ENCODE results near the gene ARHGEF2. TPM values are rescaled to one million over a fixed set of nuclear protein-coding genes. Genes with fewer than 3 reads are reported as not detected.
A peak's percentile ranks its signal among the peaks of the same experiment; 100 is the strongest.

ARHGEF2 gene
- total and polyA plus RNA-seq, 2 of the 13 experiments (the other 11 are each of a cell fraction or from before 2014, with no cell fraction given), result 16.1 to 32.1 TPM

- TF ChIP-seq IRF1 (CRISPR knock-in tag; IDR thresholded peaks at IDR 0.05; ENCODE audit: low read depth) (no peak), RELA (CRISPR knock-in tag; IDR thresholded peaks at IDR 0.05) (no peak), PAX8 (CRISPR knock-in tag; IDR thresholded peaks at IDR 0.05; ENCODE audit: borderline replicate concordance) (no peak), IKZF1 (IDR thresholded peaks at IDR 0.05) (no peak)
Observed at GRCh38 chr1:155911156-155912055, 66.9 kb downstream of the ARHGEF2 start, which contains the start of gene RIT1 (continued).

- TSS peak; percentile 45 for BruUV-seq (replicated peaks)
- H3K4me3 ChIP-seq (replicated peaks in 1 of 3; ENCODE audit: insufficient read depth in 1 of 3, low read depth in 2 of 3, low read length in 3 of 3), result peak overlapping the region; percentile 62 to 79 (median 78)
- TF ChIP-seq ZNF703 (CRISPR knock-in tag; IDR thresholded peaks at IDR 0.05; ENCODE audit: borderline replicate concordance), result no peak
- TF ChIP-seq ZFP36 (IDR thresholded peaks at IDR 0.05; ENCODE audit: borderline replicate concordance, low read depth, low read length, partially characterized antibody), result no peak
- TF ChIP-seq HINFP (CRISPR knock-in tag; IDR thresholded peaks at IDR 0.05; ENCODE audit: low read depth), result 0 out of 2 replicates have a peak, but pooled peaks have one; percentile 10
- no peak for TF ChIP-seq MAZ (IDR thresholded peaks at IDR 0.05; ENCODE audit: borderline replicate concordance, low read depth, low read length)
- 0 out of 2 replicates have a peak, but pooled peaks have one; percentile 5 for TF ChIP-seq MAZ (CRISPR knock-in tag; IDR thresholded peaks at IDR 0.05; ENCODE audit: low read depth)
- no peak for TF ChIP-seq RFXAP (CRISPR knock-in tag; IDR thresholded peaks at IDR 0.05; ENCODE audit: borderline replicate concordance)
- 0 out of 2 replicates have a peak, but pooled peaks have one; percentile 16 for TF ChIP-seq KAT7 (CRISPR knock-in tag; IDR thresholded peaks at IDR 0.05; ENCODE audit: borderline replicate concordance)
- TF ChIP-seq HDAC1 (CRISPR knock-in tag; IDR thresholded peaks at IDR 0.05), result 0 out of 2 replicates have a peak, but pooled peaks have one; percentile 41
- TF ChIP-seq SAP130 (CRISPR knock-in tag; IDR thresholded peaks at IDR 0.05; ENCODE audit: low read depth), result peak; percentile 30; the same call in 1 of the 2 replicates
- TF ChIP-seq AKAP8 (CRISPR knock-in tag; IDR thresholded peaks at IDR 0.05), result 0 out of 2 replicates have a peak, but pooled peaks have one; percentile 7
- TF ChIP-seq ZNF207 (IDR thresholded peaks at IDR 0.05; ENCODE audit: borderline replicate concordance), result no peak
- TF ChIP-seq THAP11 (CRISPR knock-in tag; IDR thresholded peaks at IDR 0.05), result peak; percentile 33; the same call in 1 of the 2 replicates
- TF ChIP-seq ZFY (CRISPR knock-in tag; IDR thresholded peaks at IDR 0.05), result 0 out of 2 replicates have a peak, but pooled peaks have one; percentile 27
- no peak for TF ChIP-seq GATAD2A (CRISPR knock-in tag; IDR thresholded peaks at IDR 0.05)
- 0 out of 2 replicates have a peak, but pooled peaks have one; percentile 3 for TF ChIP-seq MED1 (CRISPR knock-in tag; IDR thresholded peaks at IDR 0.05)
- 0 out of 2 replicates have a peak, but pooled peaks have one; percentile 2 for TF ChIP-seq ZFP82 (CRISPR knock-in tag; IDR thresholded peaks at IDR 0.05; ENCODE audit: borderline replicate concordance)
- TF ChIP-seq ZFX (CRISPR knock-in tag; IDR thresholded peaks at IDR 0.05; ENCODE audit: low read depth), result peak; percentile 50; the same call in 1 of the 2 replicates
Observed at GRCh38 chr1:155910621-155911121, 67.7 kb downstream of the ARHGEF2 start.

More at GRCh38 chr1:155910621-155911121, 67.7 kb downstream of the ARHGEF2 start:
- no peak for FAIRE-seq
- Histone ChIP-seq H3K27ac (ENCODE audit: extremely low read length, insufficient read depth, low read length) (peak overlapping the region; percentile 61), H3K4me2 (ENCODE audit: low read depth, low read length) (peak overlapping the region; percentile 76), H3K9me3 (ENCODE audit: low read length) (no peaks in the 10 kb centered on the region), H3K9ac (ENCODE audit: insufficient read depth, low read depth, low read length) (peak overlapping the region; percentile 74), H3K36me3 (replicated peaks in 1 of 2; ENCODE audit: control insufficient read depth in 1 of 2, insufficient read depth in 2 of 2, low read length in 2 of 2) (peaks cover 8 to 42% of the 10 kb centered on the region in 2 experiments), H4K20me1 (ENCODE audit: insufficient read depth, low read length) (no peaks in the 10 kb centered on the region), H3K4me1 (ENCODE audit: insufficient read depth, low read length) (peaks cover 21% of the 10 kb centered on the region), H2AFZ (ENCODE audit: low read length) (no peak overlapping the region), H3K79me2 (ENCODE audit: insufficient read depth, low read length) (peaks cover 13% of the 10 kb centered on the region), H3K27me3 (ENCODE audit: control insufficient read depth in 1 of 2, insufficient read depth in 2 of 2, low read length in 2 of 2) (no peaks in the 10 kb centered on the region)
- ATAC-seq, result peak; percentile 71
- WGBS (ENCODE audit: low lambda C conversion rate), result 3% methylated on average over 11 of the region's 11 CpGs
- intact Hi-C loops (cut with micrococcal nuclease; ENCODE audit: unreplicated experiment), result no loop called here
- ChIA-PET POLR2A (interaction anchor here (0.5 to 1.5 kb wide), 3 partner anchors 12 to 363 kb away, joined by 3 to 4 read pairs (median 3); partner anchors contain the start of gene KHDC4), CTCF (ENCODE audit: low intra/inter-chr PET ratio, low total read pairs) (no interaction called here)
- DNase-seq (ENCODE audit: low spot score), result no peak
- in situ Hi-C loops (cut with HindIII; ENCODE audit: extremely low pct_ligation_motif_present, low pct_unique_long_range_greater_than_20kb), result no loop called here

All from HepG2 (cell line).